Gastroesophageal sphincter (tissue), 3 donors: ENCODE data around the gene IL17RA.

ENCODE experiments used
- CTCF ChIP-seq, 4 experiments: fragments of 200-600 bp in 2 of 4; fragments of 450-650 bp in 2 of 4; sonication (generic) in 1 of 4; IDR thresholded peaks; one replicate each; pipeline ENCODE4 v1.5.1; 2017 to 2019; ENCODE audit warnings: antibody characterized with exemption in 4 of 4, mild to moderate bottlenecking in 2 of 4, moderate library complexity in 2 of 4
- POLR2AphosphoS5 ChIP-seq: sonication (generic); formaldehyde crosslinking; IDR thresholded peaks from one replicate; pipeline ENCODE4 v1.6.1; 2017; ENCODE audit warnings: antibody characterized with exemption

GRCh38 chr22:17114898-17115235 lies 30.1 kb downstream of the IL17RA start:
- TF ChIP-seq POLR2AphosphoS5 (no peak), CTCF (IDR thresholded peaks at IDR 0.05) (no peak)
